Subcutaneous adipose tissue (tissue), 4 donors: Measurements from ENCODE around the gene ZMYND10. TPM values are rescaled to one million over a fixed set of nuclear protein-coding genes. Genes with fewer than 3 reads are reported as not detected.

Experiments
- total RNA-seq, 4 donors: library from RNA; depleted of rRNA; stranded (reverse); fragments of >200 nt; gene quantifications; one replicate each; pipeline ENCODE4 v1.1.0, GENCODE V29; 2016
- TF ChIP-seq, protein P1 (sequence below): fragments of 450-650 bp; IDR thresholded peaks from one replicate; pipeline ENCODE4 v1.5.1; 2016; ENCODE audit warnings: low read depth, mild to moderate bottlenecking, control low read depth, antibody characterized with exemption, moderate library complexity

The ZMYND10 gene
- total RNA-seq, 4 donors from 2014 or later, result 1.5 TPM; not detected in 3

GRCh38 chr3:50370594-50370993, 25.1 kb upstream of the ZMYND10 start:
- TF ChIP-seq, protein P1, sequence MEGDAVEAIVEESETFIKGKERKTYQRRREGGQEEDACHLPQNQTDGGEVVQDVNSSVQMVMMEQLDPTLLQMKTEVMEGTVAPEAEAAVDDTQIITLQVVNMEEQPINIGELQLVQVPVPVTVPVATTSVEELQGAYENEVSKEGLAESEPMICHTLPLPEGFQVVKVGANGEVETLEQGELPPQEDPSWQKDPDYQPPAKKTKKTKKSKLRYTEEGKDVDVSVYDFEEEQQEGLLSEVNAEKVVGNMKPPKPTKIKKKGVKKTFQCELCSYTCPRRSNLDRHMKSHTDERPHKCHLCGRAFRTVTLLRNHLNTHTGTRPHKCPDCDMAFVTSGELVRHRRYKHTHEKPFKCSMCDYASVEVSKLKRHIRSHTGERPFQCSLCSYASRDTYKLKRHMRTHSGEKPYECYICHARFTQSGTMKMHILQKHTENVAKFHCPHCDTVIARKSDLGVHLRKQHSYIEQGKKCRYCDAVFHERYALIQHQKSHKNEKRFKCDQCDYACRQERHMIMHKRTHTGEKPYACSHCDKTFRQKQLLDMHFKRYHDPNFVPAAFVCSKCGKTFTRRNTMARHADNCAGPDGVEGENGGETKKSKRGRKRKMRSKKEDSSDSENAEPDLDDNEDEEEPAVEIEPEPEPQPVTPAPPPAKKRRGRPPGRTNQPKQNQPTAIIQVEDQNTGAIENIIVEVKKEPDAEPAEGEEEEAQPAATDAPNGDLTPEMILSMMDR, result no peak

DNA sequence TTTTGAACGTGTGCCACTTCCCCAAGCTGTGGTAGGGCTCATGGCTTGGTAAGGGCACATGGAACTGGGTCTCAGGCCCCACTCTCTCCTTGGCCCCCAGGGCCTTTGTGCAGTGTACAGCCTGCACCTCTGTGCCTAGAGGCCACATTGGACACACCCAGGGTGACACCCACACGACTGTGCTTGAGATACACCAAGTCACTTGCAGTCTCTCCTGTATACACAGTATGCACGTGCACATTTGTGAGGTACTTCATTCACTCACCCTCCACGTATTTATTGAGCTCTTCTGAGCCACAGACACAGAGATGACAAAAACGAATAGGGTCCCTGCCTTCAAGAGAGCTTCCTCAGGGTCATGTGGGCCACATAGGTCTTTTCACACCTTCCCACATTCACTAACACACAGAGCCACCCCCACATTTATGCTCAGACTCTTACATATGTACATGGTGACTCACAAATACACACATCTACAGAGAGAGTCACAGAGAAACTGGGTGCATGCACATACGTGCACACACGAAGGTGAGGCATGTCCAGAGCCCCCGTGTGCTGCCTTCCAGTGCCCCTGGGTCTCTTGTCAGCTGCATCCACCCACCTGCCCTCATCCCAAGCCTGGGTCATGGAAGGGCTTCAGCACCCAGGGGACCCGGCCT, 23.6 kb upstream of the ZMYND10 start:
- TF ChIP-seq, protein P1, result no peak

GRCh38 chr3:50365842-50366220, 20.3 kb upstream of the ZMYND10 start:
- TF ChIP-seq, protein P1, result no peak

- TF ChIP-seq, protein P1, result no peak
These were observed 19.7 kb upstream of the ZMYND10 start for GRCh38 chr3:50365080-50365841.

DNA sequence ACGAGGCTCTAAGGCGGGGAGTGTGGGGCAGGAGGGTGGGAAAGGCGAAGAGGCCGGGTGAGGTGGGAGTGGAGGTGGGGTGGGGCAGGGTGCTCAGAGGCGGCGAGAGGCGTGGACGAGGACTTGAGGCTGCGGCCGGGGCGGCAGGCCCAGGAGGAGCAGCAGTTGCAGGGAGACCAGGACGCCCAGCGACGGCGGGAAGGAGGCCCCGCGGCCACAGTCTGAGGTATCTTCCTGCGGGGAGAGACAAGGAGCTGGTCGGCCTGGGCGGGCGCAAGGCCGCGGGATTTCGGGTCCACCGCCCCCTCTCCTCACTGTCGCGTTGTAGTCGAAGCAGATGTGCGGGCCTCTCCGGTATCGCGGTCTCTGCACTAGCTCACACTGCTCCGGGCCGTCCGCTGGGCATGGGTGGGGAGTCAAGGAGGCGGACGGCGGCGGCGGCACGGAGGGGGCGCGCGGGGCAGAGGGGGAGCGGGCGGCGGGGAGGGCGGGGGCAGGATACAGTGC, 19.1 kb upstream of the ZMYND10 start:
- TF ChIP-seq, protein P1, result no peak

DNA sequence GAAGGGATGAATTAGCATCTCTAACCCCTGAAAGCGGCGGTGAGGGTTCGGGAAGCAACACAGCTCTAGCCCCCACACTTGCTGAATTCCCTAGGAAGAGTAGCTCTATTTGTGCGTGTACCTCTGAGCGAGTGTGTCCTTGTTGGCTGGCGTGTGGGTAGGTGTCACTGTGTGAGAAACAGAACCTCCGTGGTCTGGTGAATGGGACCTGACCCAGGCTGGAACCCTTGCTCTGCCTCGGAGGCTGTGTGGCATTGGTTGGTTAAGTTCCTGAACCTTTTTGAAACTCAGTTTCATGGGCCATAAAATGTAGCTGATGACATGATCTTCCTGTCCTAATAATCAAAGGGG, 14.2 kb upstream of the ZMYND10 start:
- TF ChIP-seq, protein P1, result no peak

DNA sequence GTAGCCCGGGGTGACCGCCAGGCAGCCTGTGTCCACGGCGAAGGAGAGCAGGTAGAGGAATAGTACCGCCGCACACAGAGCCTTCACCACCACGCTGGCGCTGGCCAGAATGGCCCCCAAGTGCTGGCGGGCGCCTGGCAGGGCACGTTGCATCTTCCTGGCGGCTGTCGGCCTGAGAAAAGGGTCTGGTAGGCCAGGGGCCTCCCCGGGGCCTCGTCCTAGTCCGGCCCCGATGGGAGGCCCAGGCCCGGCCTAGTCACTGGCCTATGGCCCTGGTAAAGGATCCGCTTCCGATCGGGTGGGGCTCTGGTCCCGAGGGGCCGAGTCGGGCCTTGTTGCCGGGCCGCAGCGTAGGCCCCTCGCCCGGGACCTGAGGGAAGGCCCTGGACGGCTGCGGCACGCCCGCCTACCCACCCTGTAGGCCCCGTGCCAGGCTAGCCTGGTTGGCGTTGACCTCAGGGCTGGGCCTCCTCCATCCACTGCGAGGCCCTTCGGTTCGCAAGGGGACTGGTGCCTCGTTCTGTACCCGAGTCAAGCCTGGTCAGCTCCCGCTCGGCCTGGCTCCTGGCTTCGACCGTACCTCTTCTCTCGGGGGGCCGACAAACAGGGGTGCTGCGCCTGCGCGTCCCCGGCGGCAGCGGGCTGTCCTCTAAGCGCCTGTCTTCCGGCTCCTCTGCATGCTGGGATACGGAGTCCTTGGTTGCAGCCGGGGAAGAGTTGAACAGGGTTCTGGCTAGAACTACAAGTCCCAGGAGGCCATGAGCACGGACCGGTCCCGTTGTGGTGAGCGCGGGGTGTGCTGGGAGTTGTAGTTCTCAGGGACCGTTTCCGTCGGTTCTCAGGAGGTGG, 13.6 kb upstream of the ZMYND10 start, which contains the start of gene TMEM115:
Gene TMEM115 (minus strand): TSS at position 611 of the 849 bp plus-strand sequence. CDS start 458 bp downstream, at position 153.
- TF ChIP-seq, protein P1, result no peak
